Measurements from ENCODE around the gene SCUBE3.

The SCUBE3 gene

GRCh38 chr6:35242906-35243305, 29.1 kb downstream of the SCUBE3 start:
- DNase-seq = no peak

- no peak for DNase-seq
These were observed 29.7 kb downstream of the SCUBE3 start for GRCh38 chr6:35243386-35243958.

GRCh38 chr6:35244551-35244950, 30.8 kb downstream of the SCUBE3 start:
- no peak for DNase-seq

DNA sequence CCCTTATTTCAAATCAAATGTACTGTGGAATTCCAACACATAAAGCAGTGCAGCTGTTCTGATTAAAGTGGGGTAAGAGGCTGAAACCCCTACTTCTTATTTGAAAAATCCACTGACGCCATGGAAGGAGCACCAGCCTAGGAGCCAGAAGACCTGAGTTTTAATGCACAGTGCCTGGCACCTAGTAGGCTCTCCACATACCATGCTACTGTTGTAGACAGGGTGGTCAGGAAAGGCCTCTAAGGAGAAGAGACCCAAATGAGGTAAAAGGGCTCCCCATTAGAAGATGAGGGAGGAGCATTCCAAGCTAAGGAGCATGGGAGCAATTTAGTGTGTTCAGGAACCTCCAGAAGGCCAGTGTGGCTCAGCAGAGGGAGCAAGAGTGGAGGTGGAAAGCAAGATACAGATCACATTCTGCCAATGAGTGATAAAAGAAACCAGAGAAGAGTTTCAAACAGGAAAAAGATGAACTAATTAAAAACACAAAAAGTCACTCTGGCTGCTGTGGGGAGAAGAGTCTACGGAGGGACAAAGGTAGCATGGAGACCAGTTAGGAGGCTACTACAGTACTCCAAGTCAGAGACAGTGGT, 34.0 kb downstream of the SCUBE3 start:
- DNase-seq = no peak

DNA sequence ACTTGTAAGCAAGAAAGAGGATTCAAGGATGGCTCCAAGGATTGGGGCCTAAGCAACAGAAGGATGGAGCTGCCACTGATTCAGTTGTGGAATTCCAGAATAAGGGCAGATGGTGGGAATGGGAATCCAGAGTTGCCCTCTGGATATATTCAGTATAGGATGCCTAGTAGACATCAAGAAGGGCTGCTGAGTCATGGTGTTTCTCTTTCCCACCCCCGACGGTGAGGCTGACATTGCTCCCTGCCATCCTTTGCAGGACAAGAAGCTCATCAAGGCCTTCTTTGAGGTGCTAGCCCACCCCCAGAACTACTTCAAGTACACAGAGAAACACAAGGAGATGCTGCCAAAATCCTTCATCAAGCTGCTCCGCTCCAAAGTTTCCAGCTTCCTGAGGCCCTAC, 34.5 kb downstream of the SCUBE3 start:
- DNase-seq = no peak

GRCh38 chr6:35248965-35249364, 35.2 kb downstream of the SCUBE3 start:
- DNase-seq = no peak

- no peak for DNase-seq
These were observed 38.2 kb downstream of the SCUBE3 start for GRCh38 chr6:35251949-35252348.

DNA sequence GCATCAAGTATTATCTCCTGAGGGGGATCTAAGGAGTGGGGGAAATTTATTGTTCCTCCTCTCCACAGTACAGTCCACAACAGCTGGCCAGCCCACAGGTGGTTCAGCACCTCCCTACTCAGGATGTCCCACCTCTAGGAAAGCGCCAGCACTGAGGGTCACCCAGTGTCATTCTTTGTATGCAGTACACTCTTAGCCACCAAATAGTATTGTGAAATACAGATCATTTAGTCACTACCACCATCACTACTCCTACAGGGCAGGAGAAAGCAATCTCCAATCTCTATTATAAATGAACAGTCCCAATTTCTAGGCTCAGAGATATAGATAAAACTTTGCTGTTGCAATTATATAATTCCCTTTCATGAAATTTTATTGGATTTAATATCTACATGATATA, 39.5 kb downstream of the SCUBE3 start:
- DNase-seq = no peak

GRCh38 chr6:35258336-35258735, 44.6 kb downstream of the SCUBE3 start:
- DNase-seq = no peak

DNA sequence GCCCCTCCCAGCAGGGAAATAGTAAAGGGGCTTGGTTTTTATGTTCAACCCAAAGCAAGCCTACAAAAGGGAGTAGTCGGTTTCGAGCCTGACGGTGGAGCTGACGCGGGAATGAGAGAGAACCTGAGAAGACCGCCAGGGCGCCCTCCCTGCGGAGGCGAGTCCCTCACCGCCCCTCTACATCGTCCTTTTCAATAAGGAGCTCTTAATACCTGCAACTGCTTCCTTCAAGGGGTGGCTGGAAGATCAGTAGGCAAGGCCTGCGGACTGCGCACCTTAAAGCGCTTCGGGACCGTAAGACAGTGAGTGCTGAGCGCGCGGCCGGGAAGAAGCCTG, 45.1 kb downstream of the SCUBE3 start:
- peak; percentile 80 for DNase-seq

DNA sequence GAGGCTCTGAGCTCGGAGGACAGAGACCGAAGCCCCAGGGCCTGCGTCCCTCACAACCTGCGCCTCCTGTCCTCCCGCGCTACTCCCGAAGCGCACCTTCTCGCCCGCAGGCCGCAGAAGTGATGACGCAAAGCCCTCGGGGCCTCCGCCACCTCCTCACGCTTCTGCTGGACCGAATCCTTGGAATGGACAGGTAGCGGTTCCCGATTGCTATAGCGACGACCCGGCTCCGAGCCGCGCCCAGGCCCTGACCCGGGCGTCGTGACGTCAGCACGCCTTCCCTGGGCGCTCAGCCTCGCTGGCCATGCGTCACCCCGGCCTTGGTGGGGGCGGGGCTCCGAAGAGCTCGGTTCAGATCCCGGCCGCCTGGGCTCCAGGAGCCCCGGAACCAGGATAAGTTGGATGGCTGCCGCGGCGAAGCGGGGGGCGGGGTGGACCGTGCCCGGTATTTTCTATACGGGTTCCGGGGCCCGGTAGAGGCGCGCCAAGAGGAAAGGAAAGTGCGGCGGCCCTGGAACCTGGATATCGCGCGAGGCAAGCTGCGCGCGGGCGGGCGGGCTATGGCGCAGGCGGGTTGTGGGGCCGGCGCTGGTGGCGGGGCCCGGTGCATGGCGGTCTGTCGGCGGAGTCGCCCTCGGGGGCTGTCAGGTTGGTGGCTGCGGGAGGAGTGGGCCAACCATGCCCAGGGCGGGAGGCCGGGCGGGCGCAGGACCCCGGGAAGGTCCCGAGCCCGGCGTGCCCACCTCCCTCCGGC, 45.6 kb downstream of the SCUBE3 start, which contains the start of gene ZNF76:
Gene ZNF76 (plus strand): TSS at position 542 of the 754 bp plus-strand sequence. CDS start 21,417 bp downstream, outside the sequence.
- peak; percentile 94 for DNase-seq

GRCh38 chr6:35259948-35260590, 46.3 kb downstream of the SCUBE3 start:
- DNase-seq = peak; percentile 71

GRCh38 chr6:35260591-35261570, 47.1 kb downstream of the SCUBE3 start:
- DNase-seq = no peak

GRCh38 chr6:35262596-35262995, 48.8 kb downstream of the SCUBE3 start:
- DNase-seq = no peak

GRCh38 chr6:35264550-35265274, 51.0 kb downstream of the SCUBE3 start:
- no peak for DNase-seq

DNA sequence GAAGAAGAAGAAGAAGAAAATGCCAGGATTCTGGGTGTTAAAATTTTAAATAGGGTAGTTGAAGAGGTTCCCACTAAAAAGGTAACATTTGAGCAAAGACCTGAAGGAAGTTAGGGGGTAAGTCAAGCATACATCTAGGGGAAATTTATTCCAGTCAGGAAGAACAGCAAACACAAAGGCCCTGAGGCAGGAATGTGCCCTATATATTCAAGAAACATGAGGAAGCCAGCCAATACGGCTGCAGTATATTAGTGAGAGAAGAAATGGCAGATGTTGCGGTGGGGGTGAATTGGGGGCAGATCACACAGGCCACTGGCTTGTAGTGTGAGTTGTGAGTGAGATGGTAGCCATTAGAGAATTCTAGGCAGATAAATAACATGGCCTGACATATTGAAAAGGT, 51.8 kb downstream of the SCUBE3 start:
- DNase-seq = no peak

GRCh38 chr6:35267446-35267845, 53.7 kb downstream of the SCUBE3 start:
- no peak for DNase-seq

DNA sequence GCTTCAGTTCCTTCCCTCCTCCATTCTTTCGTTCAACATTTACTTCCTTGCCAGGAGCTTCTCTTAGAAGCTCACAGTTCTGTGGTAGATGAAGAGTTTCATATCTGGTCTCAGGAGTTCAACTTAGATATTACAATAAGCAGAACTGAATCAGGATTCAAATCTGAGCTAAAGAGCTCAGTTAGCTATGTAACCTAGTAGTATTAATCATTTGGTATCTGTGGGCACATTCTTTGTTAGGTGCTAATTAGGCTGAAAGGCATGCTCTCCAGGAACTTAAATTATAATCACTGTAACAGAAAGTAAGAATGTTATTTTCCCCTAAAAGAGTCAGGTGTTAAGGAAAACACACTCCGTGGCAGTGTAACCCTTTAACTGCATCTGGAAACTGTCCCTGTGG, 54.1 kb downstream of the SCUBE3 start:
- DNase-seq = no peak

DNA sequence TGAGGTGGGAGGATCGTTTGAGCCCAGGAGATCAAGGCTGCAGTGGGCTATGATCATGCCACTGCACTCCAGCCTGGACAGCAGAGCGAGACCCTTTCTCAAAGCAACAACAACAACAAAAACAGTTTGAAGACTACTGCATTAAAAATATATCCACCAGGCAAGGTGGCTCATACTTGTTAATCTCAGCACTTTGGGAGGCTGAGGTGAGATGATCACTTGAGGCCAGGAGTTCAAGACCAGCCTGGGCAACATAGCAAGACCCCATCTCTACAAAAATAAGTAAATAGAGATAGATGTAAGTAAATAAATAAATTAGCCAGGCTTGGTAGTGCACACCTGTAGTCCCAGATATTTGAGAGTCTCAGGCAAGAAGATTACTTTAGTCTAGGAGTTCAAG, 58.2 kb downstream of the SCUBE3 start:
- no peak for DNase-seq

DNA sequence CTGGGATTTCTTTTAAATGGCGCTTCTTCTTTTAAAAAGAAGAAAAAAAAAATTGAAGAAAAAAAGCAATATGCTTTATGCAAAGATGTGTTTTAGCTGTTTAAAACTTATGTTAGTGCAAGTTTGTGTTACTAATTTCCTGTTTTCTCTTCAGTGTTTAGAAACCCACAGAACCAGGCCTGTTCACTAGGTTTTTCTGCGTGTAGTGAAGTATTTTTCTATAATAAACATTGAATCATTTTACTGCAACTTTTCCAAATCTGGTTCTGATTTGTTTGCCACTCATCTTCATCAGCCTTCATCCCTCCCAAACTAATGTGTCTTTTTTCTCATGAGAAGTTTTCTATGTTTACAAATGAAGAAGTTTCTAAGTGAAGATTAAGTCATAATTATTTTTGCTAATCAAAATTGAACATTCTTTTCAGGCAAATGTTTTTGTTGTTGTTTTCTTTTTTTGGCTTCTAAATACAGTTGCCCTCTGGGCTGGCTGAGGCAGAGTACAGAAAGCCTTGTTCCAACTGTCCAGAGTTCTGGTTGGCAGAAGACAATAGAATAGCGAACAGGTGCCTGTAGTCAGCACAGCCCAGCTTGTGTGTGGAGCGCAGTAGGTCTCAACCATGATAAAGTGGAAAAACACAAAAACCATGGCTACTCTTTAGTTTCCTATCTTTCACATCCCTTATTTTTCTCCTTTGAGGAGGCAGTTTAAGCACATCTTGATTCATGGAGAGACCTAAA, 60.2 kb downstream of the SCUBE3 start:
- no peak for DNase-seq

- DNase-seq = no peak
These were observed 62.0 kb downstream of the SCUBE3 start for GRCh38 chr6:35275744-35276260.
